Subcutaneous abdominal adipose tissue (tissue), 5 donors: ENCODE data around the gene ARHGEF4.

Experiments
- H3K27ac ChIP-seq: one replicate; pipeline ENCODE4 v1.7.0; 2013; ENCODE audit warnings: low read depth, mild to moderate bottlenecking, inconsistent platforms, low read length, moderate library complexity
- H3K27me3 ChIP-seq, 5 donors: one replicate each; pipeline ENCODE4 v1.7.0; 2013; ENCODE audit warnings: low read length in 5 of 5, inconsistent platforms in 1 of 5; ENCODE audit not compliant: control insufficient read depth in 5 of 5, insufficient read depth in 4 of 5
- H3K36me3 ChIP-seq, 5 donors: one replicate each; pipeline ENCODE4 v1.7.0; 2013; ENCODE audit warnings: low read length in 5 of 5; ENCODE audit not compliant: control insufficient read depth in 5 of 5, insufficient read depth in 5 of 5
- H3K4me1 ChIP-seq, 5 donors: one replicate each; pipeline ENCODE4 v1.7.0; 2013; ENCODE audit warnings: low read length in 5 of 5, mild to moderate bottlenecking in 3 of 5, moderate library complexity in 1 of 5; ENCODE audit not compliant: control insufficient read depth in 5 of 5, insufficient read depth in 5 of 5
- H3K4me3 ChIP-seq, 5 donors: one replicate each; pipeline ENCODE4 v1.7.0; 2013; ENCODE audit warnings: low read length in 5 of 5, low read depth in 1 of 5
- H3K9ac ChIP-seq, 5 donors: one replicate each; pipeline ENCODE4 v1.7.0; 2013; ENCODE audit warnings: low read length in 5 of 5, mild to moderate bottlenecking in 4 of 5, moderate library complexity in 3 of 5
- H3K9me3 ChIP-seq, 5 donors: one replicate each; pipeline ENCODE4 v1.7.0; 2013; ENCODE audit warnings: low read length in 5 of 5; ENCODE audit not compliant: control insufficient read depth in 5 of 5
- donor health status: healthy.
- donor health status: healthy.
- donor health status: healthy.
- donor health status: healthy.
- donor health status: healthy.

Gene ARHGEF4

DNA sequence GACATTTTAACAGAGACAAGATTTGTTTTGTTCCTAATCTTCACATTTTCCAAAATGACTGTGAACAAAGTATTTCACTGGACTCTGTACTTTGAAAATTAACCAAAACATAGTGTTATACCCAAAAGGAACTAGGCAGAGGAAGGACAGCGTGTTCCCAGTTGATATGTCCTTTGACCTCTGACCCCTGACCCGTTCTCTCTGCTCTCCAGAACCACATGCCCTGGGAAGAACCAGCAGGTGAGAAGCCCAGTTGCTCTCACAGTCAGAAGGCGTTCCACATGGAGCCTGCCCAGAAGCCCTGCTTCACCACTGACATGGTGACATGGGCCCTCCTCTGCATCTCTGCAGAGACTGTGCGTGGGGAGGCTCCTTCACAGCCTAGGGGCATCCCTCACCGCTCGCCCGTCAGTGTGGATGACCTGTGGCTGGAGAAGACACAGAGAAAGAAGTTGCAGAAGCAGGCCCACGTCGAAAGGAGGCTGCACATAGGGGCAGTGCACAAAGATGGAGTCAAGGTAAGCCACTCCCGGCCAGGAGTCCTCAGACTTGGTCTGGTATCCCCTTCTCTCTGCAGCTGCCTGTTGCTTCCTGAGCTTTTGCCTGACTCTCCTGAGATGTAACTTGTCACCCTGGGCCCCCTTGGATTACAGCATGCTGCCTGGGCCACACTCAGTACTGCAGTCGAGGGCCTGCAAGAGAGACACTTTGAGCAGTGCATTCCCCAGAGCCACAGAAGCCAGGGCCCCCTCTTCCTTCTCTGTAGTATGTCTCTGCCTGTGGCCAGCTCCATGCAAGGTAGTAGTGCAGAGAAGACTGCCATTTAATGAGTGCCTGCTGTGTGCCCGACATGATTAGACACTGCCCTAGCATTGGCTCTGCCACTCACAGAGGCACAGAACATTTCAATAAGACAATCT is 94.3 kb downstream of the ARHGEF4 start:
- Histone ChIP-seq H3K4me1 (no peaks in the 10 kb centered on the region), H3K9me3 (peaks cover 0 to 12% (median 9%) of the 10 kb centered on the region in 5 donors), H3K9ac (no peak overlapping the region), H3K4me3 (no peak overlapping the region), H3K36me3 (no peaks in the 10 kb centered on the region), H3K27me3 (peaks cover 0 to 4% (median 3%) of the 10 kb centered on the region in 5 donors), H3K27ac (no peak overlapping the region)

DNA sequence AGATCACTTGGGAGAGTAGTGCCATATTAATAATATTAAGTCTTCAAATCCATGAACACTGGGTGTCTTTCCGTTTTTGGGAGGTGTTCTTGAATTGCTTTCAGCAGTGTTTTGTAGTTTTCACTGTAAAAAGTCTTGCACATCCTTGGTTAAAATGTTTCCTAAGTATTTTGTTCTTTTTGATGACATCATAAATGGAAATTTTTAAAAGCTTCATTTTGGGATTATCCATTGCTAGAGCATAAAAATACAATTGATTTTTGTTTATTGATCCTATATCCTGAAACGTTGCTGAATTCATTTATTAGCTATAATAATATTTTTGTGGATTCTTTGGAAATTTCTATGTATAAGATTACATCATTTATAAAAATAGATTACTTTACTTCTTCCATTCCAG is 96.8 kb downstream of the ARHGEF4 start:
- H3K27me3 ChIP-seq = peaks cover 0 to 3% (median 0%) of the 10 kb centered on the region in 5 donors
- H3K9me3 ChIP-seq = peaks cover 0 to 7% (median 0%) of the 10 kb centered on the region in 5 donors
- H3K36me3 ChIP-seq = no peaks in the 10 kb centered on the region
- H3K9ac ChIP-seq = no peak overlapping the region
- no peak overlapping the region for H3K27ac ChIP-seq
- H3K4me3 ChIP-seq = no peak overlapping the region
- no peaks in the 10 kb centered on the region for H3K4me1 ChIP-seq

DNA sequence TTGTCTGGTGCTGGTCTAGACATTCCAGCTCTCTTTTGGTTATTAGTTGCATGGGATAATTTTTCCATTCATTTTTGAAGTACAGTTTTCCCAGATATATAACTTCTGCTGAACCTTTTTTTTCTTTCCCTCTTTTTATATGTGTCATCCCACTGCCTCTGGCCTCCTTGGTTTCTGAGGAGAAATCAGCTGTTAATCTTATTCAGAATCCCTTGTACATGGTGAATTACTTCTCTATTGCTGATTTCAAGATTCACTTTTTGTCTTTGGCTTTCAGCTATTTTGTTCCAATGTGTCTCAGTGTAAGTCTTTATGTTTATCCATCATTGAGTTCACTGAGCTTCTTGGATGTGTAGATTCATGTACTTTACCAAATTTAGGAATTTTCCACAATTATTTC is 99.7 kb downstream of the ARHGEF4 start:
- H3K36me3 ChIP-seq = no peaks in the 10 kb centered on the region
- H3K9ac ChIP-seq = no peak overlapping the region
- H3K4me3 ChIP-seq = no peak overlapping the region
- peaks cover 0 to 7% (median 2%) of the 10 kb centered on the region in 5 donors for H3K9me3 ChIP-seq
- no peaks in the 10 kb centered on the region for H3K4me1 ChIP-seq
- no peak overlapping the region for H3K27ac ChIP-seq
- H3K27me3 ChIP-seq = no peaks in the 10 kb centered on the region

DNA sequence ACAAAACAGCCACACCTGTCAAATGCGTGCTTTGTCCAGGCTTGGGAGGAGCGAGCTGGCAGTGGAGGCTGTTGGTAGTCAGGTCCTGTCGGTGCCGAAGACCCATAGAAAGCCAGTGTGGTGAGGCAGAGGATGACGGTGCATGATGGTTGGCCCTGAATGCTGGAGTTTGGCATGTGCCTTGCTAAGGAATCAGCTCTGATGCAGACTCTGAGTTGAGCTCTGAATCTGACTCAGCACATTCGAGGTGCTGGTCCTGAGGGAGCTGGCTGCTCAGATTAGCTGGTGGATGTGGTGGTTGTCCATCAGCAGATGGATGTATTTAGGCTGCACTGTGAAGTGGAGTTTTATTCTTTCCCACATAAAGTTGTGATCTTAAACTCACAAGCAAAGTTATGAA is 111.3 kb downstream of the ARHGEF4 start:
- Histone ChIP-seq H3K27me3 (peaks cover 0 to 3% (median 0%) of the 10 kb centered on the region in 5 donors), H3K4me1 (no peaks in the 10 kb centered on the region), H3K4me3 (no peak overlapping the region), H3K27ac (no peak overlapping the region), H3K9me3 (peaks cover 2 to 28% (median 14%) of the 10 kb centered on the region in 5 donors), H3K36me3 (no peaks in the 10 kb centered on the region), H3K9ac (no peak overlapping the region)

DNA sequence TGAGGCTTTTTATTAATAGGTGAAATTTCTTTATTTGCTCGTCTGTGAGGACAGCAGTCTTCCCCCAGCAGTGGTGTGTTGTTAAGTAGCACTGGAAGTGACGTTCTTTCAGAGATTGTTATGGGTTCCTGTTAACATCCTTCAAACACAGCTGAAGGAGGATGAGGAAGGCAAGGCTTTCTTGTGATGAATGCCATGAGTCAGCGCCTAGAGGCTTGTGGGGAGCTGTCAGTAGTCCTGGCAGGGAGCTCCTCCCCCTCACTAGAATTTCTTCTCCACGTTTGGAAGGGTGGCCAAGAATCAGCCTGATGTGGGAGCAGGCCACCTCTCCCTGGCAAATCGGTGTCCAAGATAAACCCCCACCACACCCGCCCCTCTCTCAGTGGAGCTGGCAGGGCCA is 113.2 kb downstream of the ARHGEF4 start:
- H3K4me3 ChIP-seq = no peak overlapping the region
- no peak overlapping the region for H3K9ac ChIP-seq
- no peaks in the 10 kb centered on the region for H3K36me3 ChIP-seq
- H3K27ac ChIP-seq = no peak overlapping the region
- H3K9me3 ChIP-seq = peaks cover 3 to 17% (median 14%) of the 10 kb centered on the region in 5 donors
- no peaks in the 10 kb centered on the region for H3K4me1 ChIP-seq
- peaks cover 0 to 3% (median 0%) of the 10 kb centered on the region in 5 donors for H3K27me3 ChIP-seq

DNA sequence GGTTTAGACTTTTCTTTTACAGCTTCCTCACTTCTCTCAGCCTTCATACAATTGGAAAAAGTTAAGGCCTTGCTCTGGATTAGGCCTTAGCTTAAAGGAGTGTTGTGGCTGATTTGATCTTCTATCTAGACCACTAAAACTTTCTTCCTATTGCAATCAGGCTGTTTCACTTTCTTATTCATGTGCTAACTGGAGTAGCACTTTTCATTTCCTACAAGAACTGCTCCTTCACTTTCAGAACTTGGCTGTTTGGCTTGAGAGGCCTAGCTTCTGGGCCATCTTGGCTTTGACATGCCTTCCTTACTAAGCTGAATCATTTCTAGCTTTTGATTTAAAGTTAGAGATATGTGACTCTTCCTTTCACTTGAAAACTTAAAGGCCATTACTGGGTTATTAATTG is 114.3 kb downstream of the ARHGEF4 start:
- H3K4me1 ChIP-seq = no peaks in the 10 kb centered on the region
- H3K27ac ChIP-seq = no peak overlapping the region
- peaks cover 0 to 3% (median 0%) of the 10 kb centered on the region in 5 donors for H3K27me3 ChIP-seq
- no peak overlapping the region for H3K4me3 ChIP-seq
- peaks cover 2 to 20% (median 17%) of the 10 kb centered on the region in 5 donors for H3K9me3 ChIP-seq
- H3K9ac ChIP-seq = no peak overlapping the region
- H3K36me3 ChIP-seq = no peaks in the 10 kb centered on the region

DNA sequence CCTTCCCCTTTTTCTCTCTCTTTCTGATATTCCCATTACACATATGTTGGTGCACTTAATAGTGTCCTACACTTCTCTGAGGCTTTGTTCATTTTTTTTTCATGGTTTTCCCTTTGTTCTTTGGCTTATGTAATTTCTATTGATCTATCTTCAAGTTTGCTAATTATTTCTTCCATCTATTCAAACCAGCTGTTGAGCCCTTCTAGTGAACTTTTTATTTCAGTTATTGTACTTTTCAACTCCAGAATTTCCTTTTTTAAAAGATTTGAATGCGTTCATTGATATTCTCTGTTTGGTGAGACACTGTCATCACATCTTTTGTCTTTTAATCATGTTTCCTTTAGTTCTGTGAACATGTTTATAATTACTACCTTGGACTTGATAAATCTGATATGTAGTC is 118.2 kb downstream of the ARHGEF4 start:
- peaks cover 2 to 18% (median 14%) of the 10 kb centered on the region in 5 donors for H3K9me3 ChIP-seq
- no peaks in the 10 kb centered on the region for H3K36me3 ChIP-seq
- no peak overlapping the region for H3K4me3 ChIP-seq
- H3K4me1 ChIP-seq = no peaks in the 10 kb centered on the region
- peaks cover 0 to 2% (median 0%) of the 10 kb centered on the region in 5 donors for H3K27me3 ChIP-seq
- no peak overlapping the region for H3K9ac ChIP-seq
- H3K27ac ChIP-seq = no peak overlapping the region

DNA sequence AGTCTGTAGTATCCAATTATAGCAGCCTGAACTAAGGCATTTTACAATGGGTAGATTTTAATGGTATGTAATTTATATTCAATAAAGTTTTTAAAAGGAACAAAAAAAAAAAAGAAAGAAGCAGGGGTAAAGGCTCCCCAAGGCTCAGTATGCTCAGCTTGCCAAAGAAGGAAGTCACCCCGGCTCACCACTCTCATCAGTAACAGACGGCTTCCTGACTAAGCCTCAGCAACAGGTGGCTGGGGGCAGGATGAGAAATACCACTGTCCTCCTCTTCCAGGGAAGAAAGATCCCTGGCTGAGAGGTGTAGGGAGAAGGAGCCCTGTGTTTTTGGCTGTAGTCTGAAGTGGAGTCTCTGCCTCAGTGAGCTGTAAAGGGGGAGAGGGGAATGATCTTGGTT is 121.2 kb downstream of the ARHGEF4 start:
- Histone ChIP-seq H3K27me3 (peaks cover 7 to 18% (median 15%) of the 10 kb centered on the region in 5 donors), H3K9ac (no peak overlapping the region), H3K4me3 (no peak overlapping the region), H3K36me3 (no peaks in the 10 kb centered on the region), H3K27ac (no peak overlapping the region), H3K9me3 (peaks cover 2 to 18% (median 14%) of the 10 kb centered on the region in 5 donors), H3K4me1 (peaks cover 0 to under 1% (median 0%) of the 10 kb centered on the region in 5 donors)

DNA sequence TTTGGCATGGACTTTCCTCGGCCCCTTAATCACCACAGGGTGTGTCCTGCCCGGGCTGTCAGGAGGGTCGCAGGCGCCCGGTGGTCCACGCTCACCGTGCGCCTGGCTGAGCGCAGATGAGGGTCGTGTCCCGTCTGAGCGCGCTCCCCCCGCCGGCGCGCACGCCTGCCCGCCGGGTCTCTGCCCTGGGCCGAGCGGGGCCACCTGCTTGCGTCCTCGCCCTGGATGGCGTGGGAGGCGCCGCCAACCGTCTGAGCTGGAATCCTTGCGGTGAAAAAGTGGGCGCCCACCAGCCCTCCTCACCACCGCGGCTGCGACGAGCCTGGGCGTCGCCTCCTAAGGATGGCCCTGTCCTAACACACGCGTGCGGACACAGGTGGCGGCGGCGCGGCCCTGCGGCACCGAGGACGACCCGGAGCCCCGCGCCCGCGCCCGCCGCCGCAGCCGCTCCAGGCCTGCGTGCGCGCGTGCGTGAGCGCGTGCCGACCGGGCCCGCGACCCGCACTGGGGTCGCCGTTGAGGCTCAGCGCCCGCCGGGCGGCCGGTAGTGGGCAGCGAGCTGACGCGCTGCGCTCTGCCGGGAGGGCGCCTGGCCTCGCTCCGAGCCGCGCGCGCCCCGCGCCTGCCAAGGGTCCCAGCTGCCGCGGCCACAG is 126.6 kb downstream of the ARHGEF4 start:
- Histone ChIP-seq H3K36me3 (no peaks in the 10 kb centered on the region), H3K9me3 (no peaks in the 10 kb centered on the region), H3K4me1 (peaks cover 0 to 27% (median 14%) of the 10 kb centered on the region in 5 donors), H3K27me3 (peaks cover 38 to 49% (median 46%) of the 10 kb centered on the region in 5 donors), H3K9ac (no peak overlapping the region), H3K27ac (no peak overlapping the region), H3K4me3 (peak overlapping the region in 3 of 5 donors; percentile 26 to 49 (median 30))
